ENCODE results near the gene PLA2G15.
"Not testable (repeated sequence)": the region's sequence is repeated elsewhere in the genome, so short reads cannot be mapped to it uniquely, and the experiment has no call there.

The PLA2G15 gene

DNA sequence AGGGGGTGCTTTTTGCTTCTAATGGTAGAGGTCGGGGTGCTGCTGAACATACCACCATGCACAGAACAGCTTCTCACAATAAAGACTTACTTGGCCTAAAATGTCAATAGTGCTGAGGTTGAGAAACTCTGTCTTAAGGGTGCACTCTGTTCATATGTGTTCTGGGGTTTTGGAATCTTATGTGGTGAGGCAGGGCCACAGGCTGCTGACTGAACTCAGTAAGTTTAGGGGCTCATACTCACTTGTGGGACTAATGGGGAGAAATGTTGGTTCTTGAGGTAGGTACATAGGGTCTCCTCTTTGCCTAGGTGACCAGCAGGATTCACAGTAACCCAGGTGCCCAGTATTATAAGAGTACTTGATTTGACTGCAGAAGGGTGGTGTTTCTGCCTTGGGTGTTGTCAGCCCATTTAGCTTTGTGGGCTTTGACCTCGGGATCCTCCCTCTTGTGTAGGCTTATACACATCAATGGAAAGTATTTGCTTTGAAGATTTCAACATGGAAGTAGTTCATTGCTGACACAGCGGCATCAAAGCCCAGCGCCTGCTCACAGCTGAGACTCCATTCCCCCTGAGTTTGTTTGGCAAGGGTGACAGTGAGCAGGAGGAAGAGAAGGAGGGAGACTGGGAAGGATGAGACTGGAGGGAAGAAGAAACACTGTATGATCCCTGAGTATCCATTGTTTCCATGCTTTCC lies 36.3 kb downstream of the PLA2G15 start:
- no peak for DNase-seq

DNA sequence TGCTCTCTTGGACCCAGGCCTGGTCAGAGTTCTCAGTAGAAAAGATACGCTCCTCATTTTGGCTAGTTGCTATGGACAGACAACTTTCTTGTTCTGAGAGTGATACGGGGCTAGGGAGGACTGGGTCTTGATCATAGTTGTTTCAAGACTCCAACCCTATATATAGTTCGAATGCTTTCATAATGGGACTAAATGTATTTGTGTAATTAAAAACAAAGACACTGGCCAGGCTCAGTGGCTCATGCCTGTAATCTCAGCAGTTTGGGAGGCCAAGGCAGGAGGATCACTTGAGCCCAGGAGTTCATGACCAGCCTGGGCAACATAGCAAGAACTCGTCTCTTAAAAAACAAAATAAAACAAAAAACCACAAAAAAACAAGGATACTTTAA lies 36.9 kb downstream of the PLA2G15 start:
- DNase-seq: no peak

DNA sequence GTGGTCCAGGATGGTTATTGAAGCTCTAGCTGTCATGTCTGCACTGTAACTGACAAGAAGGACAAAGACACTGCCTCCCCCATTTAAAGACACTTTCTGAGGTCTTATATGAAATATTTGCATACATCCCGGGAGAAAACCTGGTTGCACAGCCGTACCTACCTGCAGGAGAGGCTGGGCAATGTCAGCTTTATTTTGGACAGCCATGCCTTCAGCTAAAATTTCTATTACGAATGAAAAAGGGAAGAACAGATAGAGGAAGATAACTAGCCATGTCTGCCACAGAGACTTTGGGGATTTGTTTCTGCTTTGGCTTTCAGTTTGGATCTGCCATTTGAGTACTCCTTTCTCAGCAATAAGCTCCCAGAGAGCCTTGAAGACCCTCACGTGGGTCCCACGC lies 38.2 kb downstream of the PLA2G15 start:
- no peak for DNase-seq

DNA sequence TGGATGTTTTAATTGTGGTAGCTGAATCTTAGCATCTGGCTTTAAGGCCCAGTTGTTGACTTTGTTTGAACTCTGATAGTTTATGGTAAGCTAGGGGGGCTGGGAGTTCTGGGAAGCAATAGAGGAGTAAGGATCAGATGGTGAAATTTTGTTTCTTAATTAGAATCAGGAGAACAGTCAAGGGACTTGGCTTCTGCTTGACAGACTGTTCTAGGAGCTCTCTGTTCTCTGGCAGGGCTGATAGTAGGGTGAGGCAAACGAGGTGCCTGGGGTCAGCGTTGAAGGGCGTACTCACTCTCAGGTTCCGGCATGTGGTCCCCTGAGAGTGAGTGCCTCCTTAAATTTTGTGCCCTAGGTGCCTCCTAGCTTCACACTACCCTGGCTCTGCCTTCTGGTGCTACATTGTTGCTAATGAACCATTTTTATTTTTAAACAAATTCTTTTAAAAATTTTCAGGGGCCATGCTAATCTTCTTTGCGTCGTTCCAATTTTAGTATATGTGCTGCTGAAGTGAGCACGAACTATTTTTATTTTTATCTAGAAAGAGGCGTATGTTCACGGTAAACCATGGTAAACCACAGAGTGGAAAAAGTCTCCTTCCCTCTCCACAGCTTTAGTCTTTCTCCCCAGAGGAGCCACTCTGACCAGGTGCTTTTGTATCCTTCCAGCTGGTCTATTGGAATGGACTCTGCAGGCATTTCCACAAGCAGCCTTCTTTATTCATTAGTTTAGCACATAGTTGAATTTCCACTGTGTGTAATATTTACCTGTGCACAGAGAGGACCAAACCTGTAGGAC lies 38.8 kb downstream of the PLA2G15 start:
- no peak for DNase-seq

DNA sequence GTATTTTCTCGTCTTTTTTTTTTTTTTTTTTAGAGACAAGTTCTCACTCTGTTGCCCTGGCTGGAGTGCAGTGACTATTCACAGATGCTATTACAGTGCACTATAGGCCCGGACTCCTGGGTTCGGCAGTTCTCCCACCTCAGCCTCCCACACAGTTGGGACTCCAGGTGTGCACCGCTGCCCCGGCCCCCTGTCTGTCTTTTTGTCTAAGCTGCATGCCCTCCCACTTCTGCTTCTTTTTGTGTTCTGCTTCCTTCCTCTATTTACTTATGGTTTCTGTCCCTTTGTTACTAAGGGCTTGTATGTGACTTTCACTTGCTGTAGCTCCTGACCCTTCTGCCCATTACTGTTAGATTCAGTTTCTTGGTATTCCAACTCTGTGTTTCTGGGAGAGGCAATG lies 39.7 kb downstream of the PLA2G15 start:
- DNase-seq: no peak

DNA sequence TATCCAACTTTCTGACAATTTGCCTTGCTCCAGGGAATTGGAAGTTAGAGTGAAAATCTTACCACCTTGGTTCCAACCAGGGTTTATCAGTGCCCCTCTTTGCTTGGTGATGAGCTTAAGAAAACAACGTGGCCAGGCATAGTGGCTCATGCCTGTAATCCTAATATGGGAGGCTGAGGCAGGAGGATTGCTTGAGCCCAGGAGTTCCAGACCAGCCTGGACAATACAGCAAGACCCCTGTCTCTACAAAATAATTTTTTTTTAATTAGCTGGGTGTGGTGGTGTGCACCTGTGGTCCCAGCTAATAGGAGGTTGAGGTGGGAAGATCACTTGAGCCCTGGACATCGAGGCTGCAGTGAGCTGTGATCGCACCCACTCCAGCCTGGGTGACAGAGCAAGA lies 40.5 kb downstream of the PLA2G15 start:
- no peak for DNase-seq

DNA sequence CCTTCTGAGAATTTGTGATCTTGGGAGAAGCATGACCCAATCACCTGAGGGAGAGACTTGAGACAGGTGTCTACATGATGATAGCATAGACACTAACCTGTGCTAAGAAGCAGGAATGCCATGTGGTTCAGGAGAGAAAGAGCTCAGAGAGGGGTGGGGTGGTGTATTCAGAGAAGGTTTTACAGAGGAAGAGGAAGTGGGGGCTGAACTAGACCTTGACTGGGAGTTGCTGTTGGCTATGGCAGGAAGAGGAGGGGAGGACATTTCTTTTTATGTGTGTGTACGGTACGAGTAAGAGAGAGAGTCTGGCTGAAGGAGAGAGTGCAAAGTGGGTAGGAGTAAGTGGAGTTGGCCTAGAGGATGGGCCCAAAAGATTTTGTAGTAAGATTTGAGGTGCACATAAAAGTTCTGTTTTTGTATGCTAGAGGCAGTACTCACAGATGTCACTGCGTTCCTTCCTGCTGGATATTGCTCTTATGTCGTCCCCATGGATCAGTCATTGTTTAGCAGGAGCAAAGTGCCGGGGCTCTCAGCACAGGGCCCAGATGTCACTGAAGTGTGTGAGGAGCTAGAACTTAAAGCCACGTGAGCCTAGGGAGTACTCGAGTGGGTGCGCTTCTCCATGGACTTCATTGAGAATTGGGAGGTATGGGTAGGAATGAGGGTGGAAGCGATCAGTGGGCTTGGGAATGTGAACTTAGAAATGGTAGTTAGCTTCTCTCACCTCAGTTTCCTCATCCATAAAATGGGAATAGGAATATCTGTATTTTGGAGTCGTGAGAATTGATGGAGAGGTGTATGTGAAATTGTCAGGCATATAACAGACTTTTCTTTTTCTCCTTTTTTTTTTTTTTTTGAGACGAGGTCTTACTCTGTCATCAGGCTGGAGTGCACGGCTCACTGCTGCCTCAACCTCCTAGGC lies 41.2 kb downstream of the PLA2G15 start:
- DNase-seq: no peak

DNA sequence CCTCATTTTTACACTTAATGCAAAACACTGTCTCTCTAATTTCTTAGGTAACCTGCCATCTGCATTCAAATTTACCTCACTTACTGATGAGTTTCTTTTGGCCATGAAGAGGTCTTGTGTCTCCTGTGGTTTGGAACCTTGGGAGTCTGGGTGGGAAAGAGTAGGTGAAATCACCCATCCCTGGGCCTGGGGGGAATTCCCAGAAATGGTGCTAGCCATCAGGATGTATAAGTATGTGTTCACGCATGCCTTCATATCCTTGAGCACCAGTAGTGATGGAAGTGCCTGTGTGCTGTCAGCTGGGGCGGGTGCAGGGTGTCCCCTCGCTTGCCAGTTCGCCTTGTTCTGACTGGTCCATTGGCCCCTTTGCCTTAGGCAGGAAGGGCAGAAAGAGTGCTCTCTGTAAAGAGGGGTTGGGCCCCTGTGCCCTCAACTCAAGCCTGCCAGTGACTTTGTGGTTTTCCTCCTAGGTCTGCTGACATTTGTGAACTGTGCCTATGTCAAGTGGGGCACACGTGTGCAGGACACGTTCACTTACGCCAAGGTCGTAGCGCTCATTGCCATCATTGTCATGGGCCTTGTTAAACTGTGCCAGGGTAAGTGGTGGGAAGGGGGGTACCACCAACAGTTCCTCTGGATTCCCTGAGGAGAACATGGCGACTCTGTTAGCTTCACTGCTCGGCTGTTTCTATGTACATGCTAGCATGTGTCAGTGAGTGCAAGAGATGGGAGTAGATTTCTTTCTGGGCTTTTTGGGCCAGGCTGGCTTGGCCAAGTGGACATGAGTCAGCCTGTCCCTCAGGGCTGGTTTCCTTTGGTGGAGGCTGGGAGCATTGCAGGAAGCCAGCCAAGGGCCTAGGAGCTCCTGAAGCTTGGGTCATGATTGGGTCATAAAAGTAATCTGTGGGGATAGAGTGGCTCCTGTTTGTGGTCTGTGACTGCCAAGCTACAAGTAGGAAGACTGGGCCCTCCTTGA lies 42.4 kb downstream of the PLA2G15 start:
- DNase-seq: peak; percentile 53

DNA sequence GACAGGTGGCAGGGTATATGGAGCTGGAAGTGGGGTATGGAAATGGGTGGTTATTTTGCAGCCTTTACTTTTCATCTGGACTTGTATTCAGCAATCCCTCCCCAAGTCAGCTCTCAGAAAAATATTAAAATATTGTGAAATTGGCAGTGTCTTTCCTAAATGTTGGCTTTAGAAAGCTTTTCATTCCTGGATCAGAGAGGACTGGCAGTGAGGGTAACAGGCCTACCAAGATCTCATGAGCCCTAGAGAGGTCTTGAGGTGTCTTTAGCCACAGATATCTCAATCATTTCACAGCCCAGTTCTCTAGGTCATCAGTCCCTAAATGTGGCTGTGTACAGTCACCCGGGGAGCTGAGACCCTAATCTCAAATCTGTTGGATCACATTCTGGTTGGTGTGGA lies 43.1 kb downstream of the PLA2G15 start:
- no peak for DNase-seq

DNA sequence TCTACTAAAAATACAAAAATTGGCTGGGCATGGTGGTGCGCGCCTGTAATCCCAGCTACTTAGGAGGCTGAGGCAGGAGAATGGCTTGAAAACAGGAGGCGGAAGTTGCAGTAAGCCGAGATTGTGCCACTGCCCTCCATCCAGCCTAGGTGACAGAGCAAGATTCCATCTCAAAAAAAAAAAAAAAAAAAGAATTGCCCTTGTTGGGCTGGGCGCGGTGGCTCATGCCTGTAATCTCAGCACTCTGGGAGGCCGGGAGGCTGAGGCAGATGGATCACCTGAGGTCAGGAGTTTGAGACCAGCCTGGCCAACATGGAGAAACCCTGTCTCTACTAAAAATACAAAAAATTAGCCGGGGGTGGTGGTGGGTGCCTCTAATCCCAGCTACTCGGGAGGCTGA lies 43.6 kb downstream of the PLA2G15 start:
- not testable (repeated sequence) for DNase-seq

DNA sequence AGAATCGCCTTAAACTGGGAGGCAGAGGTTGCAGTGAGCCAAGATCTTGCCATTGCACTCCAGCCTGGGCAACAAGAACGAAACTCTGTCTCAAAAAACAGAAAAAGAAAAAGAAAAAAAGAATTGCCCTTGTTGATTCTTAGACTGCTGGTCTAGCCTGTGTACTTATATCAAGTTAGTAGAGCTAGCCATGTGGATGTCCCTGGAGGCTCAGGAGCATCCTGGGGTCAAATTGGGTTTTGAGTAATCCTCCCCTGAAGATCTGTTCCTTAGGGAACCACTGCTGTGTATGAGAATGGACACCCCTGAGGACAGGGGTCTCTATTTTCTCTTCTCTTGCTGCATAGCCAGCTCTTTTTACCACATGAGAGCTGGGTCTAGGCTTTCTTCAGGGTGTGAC lies 44.0 kb downstream of the PLA2G15 start:
- no peak for DNase-seq

DNA sequence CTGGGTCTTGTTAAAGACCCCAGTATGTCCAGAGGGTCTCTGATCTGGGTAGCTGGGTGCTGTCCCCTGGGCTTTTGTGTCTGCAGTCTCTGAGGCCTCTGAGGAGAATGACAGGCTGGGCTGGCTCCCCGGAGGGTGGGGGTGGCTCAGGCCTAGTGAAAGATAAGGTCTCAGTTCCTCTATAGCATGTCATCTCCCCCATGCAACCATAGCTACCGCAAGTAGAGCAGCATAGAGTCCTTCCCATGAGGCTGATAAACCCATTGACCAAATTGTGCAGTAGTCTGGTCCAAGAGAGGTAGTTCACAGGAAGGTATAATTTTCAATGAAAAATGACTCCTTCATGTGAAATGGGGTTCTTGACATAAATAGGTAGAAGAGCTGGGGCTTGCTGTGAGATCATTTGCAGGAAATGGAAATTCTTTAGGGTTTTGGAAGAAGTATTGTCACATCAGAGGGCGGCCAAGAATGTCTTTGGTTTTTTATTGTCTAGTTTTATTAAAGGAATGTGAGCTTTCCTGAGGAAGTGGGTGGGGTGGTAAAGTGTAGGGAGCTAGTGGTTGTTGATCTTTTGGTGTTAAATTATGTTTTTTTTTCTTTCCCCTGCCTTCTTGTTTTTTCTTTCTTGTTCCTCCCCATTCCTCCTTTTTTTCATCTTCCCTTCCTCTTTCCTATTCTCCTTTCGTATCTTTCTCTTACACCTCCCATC lies 44.6 kb downstream of the PLA2G15 start:
- DNase-seq: peak; percentile 51

DNA sequence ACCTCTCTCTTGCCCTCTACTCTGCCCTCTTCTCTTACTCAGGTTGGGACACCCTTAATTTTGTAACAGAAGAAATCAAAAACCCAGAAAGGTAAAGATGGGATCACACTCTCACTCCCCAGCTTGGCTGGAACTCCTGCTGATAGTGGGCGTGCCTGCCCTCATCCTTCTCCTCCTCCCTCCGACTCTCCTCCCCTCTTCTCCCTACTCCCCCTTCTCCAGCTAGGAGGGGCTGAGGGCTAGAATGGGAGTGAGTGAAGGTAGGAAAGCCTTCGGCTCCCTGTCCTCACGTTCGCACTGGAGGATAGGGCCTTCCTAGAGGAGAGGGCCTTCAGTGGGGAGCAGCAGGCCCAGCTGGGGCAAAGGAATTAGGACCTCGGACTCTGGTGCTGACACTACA lies 45.3 kb downstream of the PLA2G15 start:
- no peak for DNase-seq

DNA sequence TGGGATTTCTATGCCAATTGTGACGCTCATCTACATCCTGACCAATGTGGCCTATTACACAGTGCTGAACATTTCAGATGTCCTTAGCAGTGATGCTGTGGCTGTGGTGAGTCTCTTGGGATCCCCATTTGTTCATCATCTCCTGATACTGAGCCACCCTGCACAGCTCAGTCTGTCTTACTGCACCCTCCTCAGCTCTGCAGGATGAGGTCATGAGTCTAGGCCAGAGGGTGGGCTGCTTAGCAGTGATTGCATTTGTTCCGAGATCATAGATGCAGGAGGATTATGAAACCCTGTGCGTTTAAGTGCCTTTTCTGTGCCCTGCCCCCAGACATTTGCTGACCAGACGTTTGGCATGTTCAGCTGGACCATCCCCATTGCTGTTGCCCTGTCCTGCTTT lies 46.1 kb downstream of the PLA2G15 start:
- DNase-seq: no peak

DNA sequence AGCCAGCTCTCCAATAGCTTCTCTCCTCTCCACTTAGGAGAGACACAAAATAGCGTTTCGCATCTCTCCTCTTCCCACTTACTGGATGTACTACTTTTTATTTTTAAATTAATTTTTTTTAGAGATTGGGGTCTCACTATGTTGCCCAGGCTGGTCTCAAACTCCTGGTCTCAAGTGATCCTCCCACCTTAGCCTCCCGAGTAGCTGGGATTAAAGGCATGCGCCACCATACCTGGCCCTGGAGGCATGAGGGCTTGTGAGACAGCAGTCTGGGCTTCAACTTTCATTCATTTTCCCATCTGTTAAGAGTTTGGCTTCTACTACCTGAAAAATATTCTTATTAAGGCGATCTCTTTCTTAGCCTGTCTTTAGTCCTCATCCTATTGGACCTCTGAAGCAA lies 47.3 kb downstream of the PLA2G15 start:
- DNase-seq: no peak

DNA sequence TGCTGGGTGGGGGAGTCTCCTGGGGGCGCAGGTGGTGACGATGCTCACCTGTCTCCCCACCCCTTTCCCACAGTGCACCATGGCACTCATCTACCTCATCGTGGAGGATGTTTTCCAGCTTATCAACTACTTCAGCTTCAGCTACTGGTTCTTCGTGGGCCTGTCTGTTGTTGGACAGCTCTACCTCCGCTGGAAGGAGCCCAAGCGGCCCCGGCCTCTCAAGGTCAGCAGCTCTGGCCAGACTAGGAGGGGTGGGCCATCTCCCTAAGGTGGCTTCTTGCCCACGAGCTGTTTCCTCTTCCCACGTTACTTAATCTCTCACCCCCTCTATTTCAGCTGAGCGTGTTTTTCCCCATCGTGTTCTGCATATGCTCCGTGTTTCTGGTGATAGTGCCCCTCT lies 51.1 kb downstream of the PLA2G15 start:
- no peak for DNase-seq

DNA sequence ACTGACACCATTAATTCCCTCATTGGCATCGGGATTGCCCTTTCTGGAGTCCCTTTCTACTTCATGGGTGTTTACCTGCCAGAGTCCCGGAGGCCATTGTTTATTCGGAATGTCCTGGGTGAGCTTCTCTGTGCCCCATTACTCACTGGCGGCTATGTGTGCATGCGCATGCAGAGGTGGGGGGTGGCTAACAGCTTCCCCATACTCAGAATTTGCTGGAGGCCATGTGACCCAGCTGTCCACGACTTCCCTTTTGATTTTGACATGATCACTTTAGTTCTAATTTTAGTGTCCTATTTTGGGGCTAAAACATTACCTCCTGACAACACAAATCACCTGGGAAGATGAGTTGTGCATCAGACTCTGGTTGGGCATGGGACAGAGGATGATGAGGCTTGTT lies 51.5 kb downstream of the PLA2G15 start:
- DNase-seq: no peak

DNA sequence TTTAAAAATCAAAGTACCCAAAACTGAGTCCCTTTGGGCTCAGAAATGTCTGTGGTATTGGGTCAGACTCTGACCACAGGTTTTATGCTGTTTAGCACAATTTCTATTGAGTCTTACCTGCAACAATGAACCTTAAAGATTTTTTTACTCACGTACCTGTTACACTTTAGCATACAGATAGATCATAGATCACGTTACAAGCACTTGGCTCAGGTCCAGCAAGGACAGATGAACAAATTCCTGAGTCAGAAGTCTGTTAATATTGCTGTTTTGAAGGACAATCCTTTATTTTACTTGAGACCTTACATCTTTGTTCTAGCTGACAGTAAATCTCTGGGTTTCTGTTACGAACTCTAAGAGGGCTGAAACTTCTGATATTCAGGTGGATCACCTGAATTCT lies 52.7 kb downstream of the PLA2G15 start:
- DNase-seq: peak; percentile 14

DNA sequence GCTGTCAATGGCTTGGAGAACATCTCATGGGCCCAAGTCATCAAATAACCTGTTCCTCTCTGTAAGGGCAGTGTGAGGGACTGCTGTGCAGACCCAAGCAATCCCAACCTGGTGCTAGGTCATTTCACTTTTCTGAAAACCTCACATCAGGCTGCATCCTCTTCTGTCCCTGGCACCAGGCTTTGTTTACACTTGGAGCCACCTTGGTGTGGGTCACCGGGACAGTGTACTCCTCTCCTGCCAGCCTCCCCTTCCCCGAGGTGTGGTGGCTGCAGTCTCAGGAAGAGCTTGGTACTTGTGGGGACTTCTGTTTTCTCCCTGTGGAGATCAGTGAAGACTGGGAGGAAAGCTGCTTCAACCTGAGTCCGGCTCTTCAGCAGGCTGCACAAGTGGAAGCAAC lies 53.1 kb downstream of the PLA2G15 start:
- no peak for DNase-seq

DNA sequence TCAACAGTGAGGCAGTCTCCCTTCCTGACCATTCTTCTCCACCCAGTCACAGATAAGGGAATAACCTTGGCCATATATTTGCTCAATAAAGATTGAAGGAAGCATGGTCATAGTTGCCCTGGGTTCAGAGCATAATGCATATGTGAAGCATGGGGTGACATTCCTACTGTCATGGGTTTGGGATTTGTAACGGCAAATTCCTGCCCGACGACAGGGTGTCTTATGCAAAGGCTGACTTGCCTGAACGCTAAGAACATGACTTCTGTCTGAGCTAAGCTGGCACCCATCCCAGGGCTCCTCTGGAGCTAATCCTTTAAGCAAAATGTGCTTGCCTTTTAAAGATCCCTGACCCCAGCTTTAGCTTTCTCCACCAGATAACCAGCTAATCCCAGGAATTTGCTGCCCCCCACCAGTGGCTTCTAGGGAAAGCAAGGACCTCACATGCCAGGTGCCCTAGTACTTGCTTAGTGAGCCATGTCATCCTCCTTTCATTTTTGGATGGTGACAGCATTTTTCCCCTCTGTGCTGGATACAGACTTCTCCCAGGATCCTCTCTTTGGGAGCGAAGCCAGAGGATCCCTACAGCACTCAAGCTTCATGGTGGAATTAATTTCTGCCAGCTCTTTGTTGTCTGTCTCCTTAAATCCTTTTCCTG lies 53.9 kb downstream of the PLA2G15 start:
- DNase-seq: peak; percentile 81

All from fibroblast of skin of right biceps (primary cell).